SK-N-SH (cell line): ENCODE measurements around the gene BMP5.

Experiments
- MXI1 ChIP-seq: IDR thresholded peaks from 2 replicates; pipeline ENCODE4 v1.6.1; 2012; ENCODE audit warnings: mild to moderate bottlenecking, low read depth, low read length, improper control_type of control experiment
- RCOR1 ChIP-seq: fragments of 150-350 bp; IDR thresholded peaks from 2 replicates; pipeline ENCODE4 v1.6.1; 2017; ENCODE audit warnings: antibody characterized with exemption, low read length
- TF ChIP-seq, protein P1 (sequence below): IDR thresholded peaks from 2 replicates; pipeline ENCODE4 v1.6.1; 2012; ENCODE audit warnings: mild to moderate bottlenecking, low read depth, low read length, moderate library complexity

- TF ChIP-seq, protein P1, sequence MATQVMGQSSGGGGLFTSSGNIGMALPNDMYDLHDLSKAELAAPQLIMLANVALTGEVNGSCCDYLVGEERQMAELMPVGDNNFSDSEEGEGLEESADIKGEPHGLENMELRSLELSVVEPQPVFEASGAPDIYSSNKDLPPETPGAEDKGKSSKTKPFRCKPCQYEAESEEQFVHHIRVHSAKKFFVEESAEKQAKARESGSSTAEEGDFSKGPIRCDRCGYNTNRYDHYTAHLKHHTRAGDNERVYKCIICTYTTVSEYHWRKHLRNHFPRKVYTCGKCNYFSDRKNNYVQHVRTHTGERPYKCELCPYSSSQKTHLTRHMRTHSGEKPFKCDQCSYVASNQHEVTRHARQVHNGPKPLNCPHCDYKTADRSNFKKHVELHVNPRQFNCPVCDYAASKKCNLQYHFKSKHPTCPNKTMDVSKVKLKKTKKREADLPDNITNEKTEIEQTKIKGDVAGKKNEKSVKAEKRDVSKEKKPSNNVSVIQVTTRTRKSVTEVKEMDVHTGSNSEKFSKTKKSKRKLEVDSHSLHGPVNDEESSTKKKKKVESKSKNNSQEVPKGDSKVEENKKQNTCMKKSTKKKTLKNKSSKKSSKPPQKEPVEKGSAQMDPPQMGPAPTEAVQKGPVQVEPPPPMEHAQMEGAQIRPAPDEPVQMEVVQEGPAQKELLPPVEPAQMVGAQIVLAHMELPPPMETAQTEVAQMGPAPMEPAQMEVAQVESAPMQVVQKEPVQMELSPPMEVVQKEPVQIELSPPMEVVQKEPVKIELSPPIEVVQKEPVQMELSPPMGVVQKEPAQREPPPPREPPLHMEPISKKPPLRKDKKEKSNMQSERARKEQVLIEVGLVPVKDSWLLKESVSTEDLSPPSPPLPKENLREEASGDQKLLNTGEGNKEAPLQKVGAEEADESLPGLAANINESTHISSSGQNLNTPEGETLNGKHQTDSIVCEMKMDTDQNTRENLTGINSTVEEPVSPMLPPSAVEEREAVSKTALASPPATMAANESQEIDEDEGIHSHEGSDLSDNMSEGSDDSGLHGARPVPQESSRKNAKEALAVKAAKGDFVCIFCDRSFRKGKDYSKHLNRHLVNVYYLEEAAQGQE, result no peak
- TF ChIP-seq RCOR1 (no peak), MXI1 (no peak)
Observed at GRCh38 chr6:55798571-55798970, 76.8 kb downstream of the BMP5 start.
